GM23248 (cell line): ENCODE results near the gene TNFSF13B.

Experiments used
- EZH2 ChIP-seq: fragments of 200-600 bp; sonication (generic); IDR thresholded peaks from 2 replicates; pipeline ENCODE4 v1.6.1; 2018; ENCODE audit warnings: antibody characterized with exemption, mild to moderate bottlenecking; ENCODE audit not compliant: insufficient read depth, poor library complexity, severe bottlenecking
- EZH2phosphoT487 ChIP-seq: fragments of 200-600 bp; sonication (generic); IDR thresholded peaks from 2 replicates; pipeline ENCODE4 v1.6.1; 2018; ENCODE audit warnings: antibody characterized with exemption, moderate library complexity, mild to moderate bottlenecking, low read depth; ENCODE audit not compliant: insufficient read depth

DNA sequence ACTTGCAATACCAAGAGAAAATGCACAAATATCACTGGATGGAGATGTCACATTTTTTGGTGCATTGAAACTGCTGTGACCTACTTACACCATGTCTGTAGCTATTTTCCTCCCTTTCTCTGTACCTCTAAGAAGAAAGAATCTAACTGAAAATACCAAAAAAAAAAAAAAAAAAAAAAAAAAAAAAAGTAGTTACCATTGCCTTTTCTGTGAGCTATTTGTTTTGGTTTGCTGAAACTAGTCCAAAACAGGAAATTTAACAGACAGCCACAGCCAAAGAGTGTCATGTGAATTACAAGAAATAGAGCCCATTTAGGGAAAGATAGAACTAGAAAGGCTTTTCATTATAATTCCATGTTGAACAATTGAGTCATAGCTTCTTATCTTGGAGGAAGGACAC, 37.3 kb downstream of the TNFSF13B start:
- TF ChIP-seq EZH2: no peak
- no peak for TF ChIP-seq EZH2phosphoT487
